CD4-positive, alpha-beta T cell treated with Interleukin-6 for 4 hours (primary cell): ENCODE results near the gene TUG1.

Experiments
- DNase-seq: peaks from one replicate; pipeline ENCODE4 v3.0.0-alpha.2; 2020; ENCODE audit warnings: mixed read lengths

The TUG1 gene

GRCh38 chr22:31019191-31019930 lies 50.3 kb downstream of the TUG1 start:
- no peak for DNase-seq

- no peak for DNase-seq
Measured at GRCh38 chr22:31020334-31020733, 51.3 kb downstream of the TUG1 start.

GRCh38 chr22:31022516-31022915 lies 53.5 kb downstream of the TUG1 start:
- DNase-seq = no peak
